SU-DHL-6 (cell line): Measurements from ENCODE around the gene ARHGAP10.

Source experiments
- CTCF ChIP-seq: fragments of 200-600 bp; sonication (generic); IDR thresholded peaks from one replicate; pipeline ENCODE4 v1.5.1; 2017; ENCODE audit warnings: antibody characterized with exemption, mild to moderate bottlenecking, low read length, moderate library complexity; ENCODE audit not compliant: insufficient read depth, poor library complexity, severe bottlenecking
- EZH2phosphoT487 ChIP-seq: fragments of 200-600 bp; sonication (generic), shearing (Covaris generic); conservative IDR thresholded peaks from 2 replicates; pipeline ENCODE4 v1.6.1; 2018; ENCODE audit warnings: mild to moderate bottlenecking, antibody characterized with exemption, low read length, moderate library complexity, mixed read lengths

GRCh38 chr4:147987252-147987651, 255.4 kb downstream of the ARHGAP10 start:
- TF ChIP-seq CTCF: no peak
- no peak for TF ChIP-seq EZH2phosphoT487
